Breast epithelium (tissue), 3 donors: Measurements from ENCODE around the gene LDB3.

ENCODE experiments used
- CTCF ChIP-seq, 3 donors: fragments of 450-650 bp; IDR thresholded peaks; one replicate each; pipeline ENCODE4 v1.5.1; 2016 to 2017; ENCODE audit warnings: antibody characterized with exemption in 3 of 3, mild to moderate bottlenecking in 3 of 3, moderate library complexity in 3 of 3
- POLR2A ChIP-seq: fragments of 450-650 bp; IDR thresholded peaks from one replicate; pipeline ENCODE4 v1.6.1; 2016; ENCODE audit warnings: antibody characterized with exemption, mild to moderate bottlenecking, moderate library complexity
- POLR2AphosphoS5 ChIP-seq, 3 donors: sonication (generic); formaldehyde crosslinking; IDR thresholded peaks; one replicate each; pipeline ENCODE4 v1.6.1; 2017; ENCODE audit warnings: antibody characterized with exemption in 3 of 3

GRCh38 chr10:86659721-86660453 lies 8.4 kb upstream of the LDB3 start:
- TF ChIP-seq POLR2A (no peak), CTCF (IDR thresholded peaks at IDR 0.05) (no peak), POLR2AphosphoS5 (IDR thresholded peaks at IDR 0.05) (no peak)
